Mesendoderm (in vitro differentiated cells): Measurements from ENCODE around the gene C12orf57.

Experiments
- DNase-seq: peaks from one replicate; pipeline ENCODE4 v3.0.0; 2013
- H2AK5ac ChIP-seq: 2 replicates; pipeline ENCODE4 v1.6.1; 2013; ENCODE audit warnings: low read length, inconsistent platforms
- H2BK120ac ChIP-seq: 2 replicates; pipeline ENCODE4 v1.6.1; 2013; ENCODE audit warnings: low read depth, mild to moderate bottlenecking, low read length, moderate library complexity, mixed read lengths
- H2BK15ac ChIP-seq: replicated peaks from 2 replicates; pipeline ENCODE4 v1.6.1; 2013; ENCODE audit warnings: low read depth, mild to moderate bottlenecking, moderate library complexity
- H2BK5ac ChIP-seq: 2 replicates; pipeline ENCODE4 v1.6.1; 2013; ENCODE audit warnings: low read length, inconsistent platforms
- H3K18ac ChIP-seq: 2 replicates; pipeline ENCODE4 v1.6.1; 2013; ENCODE audit warnings: mild to moderate bottlenecking, low read length, mixed read lengths
- H3K23ac ChIP-seq: one replicate; pipeline ENCODE4 v1.6.1; 2013; ENCODE audit warnings: low read length
- H3K27ac ChIP-seq: 2 replicates; pipeline ENCODE4 v1.5.1; 2013; ENCODE audit warnings: low read depth, mild to moderate bottlenecking, inconsistent platforms, low read length, moderate library complexity
- H3K27me3 ChIP-seq: 2 replicates; pipeline ENCODE4 v1.6.1; 2013; ENCODE audit warnings: low read length, control low read depth, mild to moderate bottlenecking, inconsistent platforms; ENCODE audit not compliant: insufficient read depth, poor library complexity
- H3K36me3 ChIP-seq: 2 replicates; pipeline ENCODE4 v1.6.1; 2013; ENCODE audit warnings: low read length, inconsistent platforms; ENCODE audit not compliant: control insufficient read depth, insufficient read depth
- H3K4ac ChIP-seq: one replicate; pipeline ENCODE4 v1.6.1; 2013; ENCODE audit warnings: low read depth, mild to moderate bottlenecking, low read length, moderate library complexity
- H3K4me1 ChIP-seq: 2 replicates; pipeline ENCODE4 v1.6.1; 2013; ENCODE audit warnings: low read depth, low read length, inconsistent platforms; ENCODE audit not compliant: control insufficient read depth
- H3K4me2 ChIP-seq: 2 replicates; pipeline ENCODE4 v1.6.1; 2013; ENCODE audit warnings: low read length
- H3K4me3 ChIP-seq: 2 replicates; pipeline ENCODE4 v1.5.1; 2013; ENCODE audit warnings: mild to moderate bottlenecking, low read length
- H3K56ac ChIP-seq: one replicate; pipeline ENCODE4 v1.6.1; 2013; ENCODE audit warnings: low read length
- H3K79me1 ChIP-seq: 2 replicates; pipeline ENCODE4 v1.6.1; 2013; ENCODE audit warnings: low read length, inconsistent platforms
- H3K79me2 ChIP-seq: 2 replicates; pipeline ENCODE4 v1.6.1; 2013; ENCODE audit warnings: mild to moderate bottlenecking, low read length; ENCODE audit not compliant: control insufficient read depth, insufficient read depth
- H3K9ac ChIP-seq: 2 replicates; pipeline ENCODE4 v1.6.1; 2013; ENCODE audit warnings: low read length, inconsistent platforms
- H4K5ac ChIP-seq: one replicate; pipeline ENCODE4 v1.6.1; 2013; ENCODE audit warnings: low read length
- H4K8ac ChIP-seq: one replicate; pipeline ENCODE4 v1.6.1; 2013; ENCODE audit warnings: low read depth, mild to moderate bottlenecking, control low read depth, low read length, moderate library complexity
- WGBS: extraction: QIAGEN DNeasy Blood & Tissue Kit; methylation state at CpG from one replicate; pipeline ENCODE4 v1.1.7; 2013; ENCODE audit warnings: low lambda C conversion rate, missing lambda C conversion rate; ENCODE audit not compliant: insufficient coverage; ENCODE audit errors: extremely low coverage; 5-methylcytosine and 5-hydroxymethylcytosine counted together

C12orf57 gene

GRCh38 chr12:6979021-6979420 lies 35.2 kb downstream of the C12orf57 start:
- H4K8ac ChIP-seq = no peak overlapping the region
- no peak overlapping the region for H3K27ac ChIP-seq
- H3K23ac ChIP-seq = no peak overlapping the region
- peaks cover 11% of the 10 kb centered on the region for H3K36me3 ChIP-seq
- H2BK120ac ChIP-seq = no peak overlapping the region
- no peak overlapping the region for H2BK15ac ChIP-seq
- WGBS = no CpG with 5 or more reads among the region's 6 CpGs
- H3K27me3 ChIP-seq = no peaks in the 10 kb centered on the region
- no peak overlapping the region for H3K4me3 ChIP-seq
- no peaks in the 10 kb centered on the region for H3K79me2 ChIP-seq
- H3K56ac ChIP-seq = no peak overlapping the region
- no peak overlapping the region for H3K4ac ChIP-seq
- peaks cover under 1% of the 10 kb centered on the region for H3K79me1 ChIP-seq
- H3K18ac ChIP-seq = no peak overlapping the region
- no peak overlapping the region for H3K4me2 ChIP-seq
- H2AK5ac ChIP-seq = no peak overlapping the region
- H3K4me1 ChIP-seq = no peaks in the 10 kb centered on the region
- DNase-seq = no peak
- H2BK5ac ChIP-seq = no peak overlapping the region
- no peak overlapping the region for H4K5ac ChIP-seq
- H3K9ac ChIP-seq = no peak overlapping the region

DNA sequence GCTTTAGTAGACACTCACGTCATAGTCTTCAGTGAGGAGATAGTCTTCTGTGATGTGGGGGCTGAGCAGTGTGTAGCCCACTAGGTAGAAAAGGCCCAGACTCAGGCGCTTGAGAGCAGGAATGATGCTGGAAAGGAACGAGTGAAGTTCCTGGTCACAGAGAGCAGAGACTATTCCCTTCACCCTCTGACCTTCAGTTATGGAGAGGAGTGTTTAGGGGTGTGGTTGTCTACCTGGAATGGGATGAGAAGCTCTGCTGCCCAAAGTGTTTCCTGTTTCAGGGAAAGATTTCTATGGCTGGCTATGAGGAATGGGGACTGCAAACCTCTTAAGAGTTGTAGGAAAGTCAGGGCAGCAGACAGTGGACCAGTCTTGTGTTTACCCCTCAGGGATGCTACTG lies 35.6 kb downstream of the C12orf57 start:
- Histone ChIP-seq H3K4ac (no peak overlapping the region), H3K4me3 (no peak overlapping the region), H3K23ac (no peak overlapping the region), H3K79me2 (no peaks in the 10 kb centered on the region), H3K79me1 (no peaks in the 10 kb centered on the region), H3K27me3 (no peaks in the 10 kb centered on the region), H3K18ac (no peak overlapping the region), H2BK15ac (no peak overlapping the region), H3K4me2 (no peak overlapping the region), H2BK5ac (no peak overlapping the region), H3K36me3 (peaks cover 11% of the 10 kb centered on the region), H3K9ac (no peak overlapping the region), H3K56ac (no peak overlapping the region), H2BK120ac (no peak overlapping the region), H3K4me1 (no peaks in the 10 kb centered on the region), H3K27ac (no peak overlapping the region), H2AK5ac (no peak overlapping the region), H4K8ac (no peak overlapping the region), H4K5ac (no peak overlapping the region)
- no peak for DNase-seq
- no CpG with 5 or more reads among the region's 3 CpGs for WGBS

- H3K4me2 ChIP-seq = no peak overlapping the region
- no peak overlapping the region for H3K4ac ChIP-seq
- H3K27ac ChIP-seq = no peak overlapping the region
- H3K36me3 ChIP-seq = peaks cover 9% of the 10 kb centered on the region
- H2AK5ac ChIP-seq = no peak overlapping the region
- H2BK5ac ChIP-seq = no peak overlapping the region
- H3K56ac ChIP-seq = no peak overlapping the region
- DNase-seq = no peak
- H3K4me3 ChIP-seq = no peak overlapping the region
- no peak overlapping the region for H4K8ac ChIP-seq
- no peak overlapping the region for H2BK120ac ChIP-seq
- no peaks in the 10 kb centered on the region for H3K27me3 ChIP-seq
- no peak overlapping the region for H3K18ac ChIP-seq
- no peaks in the 10 kb centered on the region for H3K79me2 ChIP-seq
- no peak overlapping the region for H4K5ac ChIP-seq
- no peaks in the 10 kb centered on the region for H3K79me1 ChIP-seq
- no peak overlapping the region for H2BK15ac ChIP-seq
- no peak overlapping the region for H3K9ac ChIP-seq
- no peaks in the 10 kb centered on the region for H3K4me1 ChIP-seq
- WGBS = no CpG with 5 or more reads among the region's 4 CpGs
- no peak overlapping the region for H3K23ac ChIP-seq
Measured at GRCh38 chr12:6980075-6980474, 36.3 kb downstream of the C12orf57 start.

- H3K23ac ChIP-seq = no peak overlapping the region
- no peak overlapping the region for H3K27ac ChIP-seq
- peaks cover 4% of the 10 kb centered on the region for H3K36me3 ChIP-seq
Measured at GRCh38 chr12:6980740-6981139, 36.9 kb downstream of the C12orf57 start.

DNA sequence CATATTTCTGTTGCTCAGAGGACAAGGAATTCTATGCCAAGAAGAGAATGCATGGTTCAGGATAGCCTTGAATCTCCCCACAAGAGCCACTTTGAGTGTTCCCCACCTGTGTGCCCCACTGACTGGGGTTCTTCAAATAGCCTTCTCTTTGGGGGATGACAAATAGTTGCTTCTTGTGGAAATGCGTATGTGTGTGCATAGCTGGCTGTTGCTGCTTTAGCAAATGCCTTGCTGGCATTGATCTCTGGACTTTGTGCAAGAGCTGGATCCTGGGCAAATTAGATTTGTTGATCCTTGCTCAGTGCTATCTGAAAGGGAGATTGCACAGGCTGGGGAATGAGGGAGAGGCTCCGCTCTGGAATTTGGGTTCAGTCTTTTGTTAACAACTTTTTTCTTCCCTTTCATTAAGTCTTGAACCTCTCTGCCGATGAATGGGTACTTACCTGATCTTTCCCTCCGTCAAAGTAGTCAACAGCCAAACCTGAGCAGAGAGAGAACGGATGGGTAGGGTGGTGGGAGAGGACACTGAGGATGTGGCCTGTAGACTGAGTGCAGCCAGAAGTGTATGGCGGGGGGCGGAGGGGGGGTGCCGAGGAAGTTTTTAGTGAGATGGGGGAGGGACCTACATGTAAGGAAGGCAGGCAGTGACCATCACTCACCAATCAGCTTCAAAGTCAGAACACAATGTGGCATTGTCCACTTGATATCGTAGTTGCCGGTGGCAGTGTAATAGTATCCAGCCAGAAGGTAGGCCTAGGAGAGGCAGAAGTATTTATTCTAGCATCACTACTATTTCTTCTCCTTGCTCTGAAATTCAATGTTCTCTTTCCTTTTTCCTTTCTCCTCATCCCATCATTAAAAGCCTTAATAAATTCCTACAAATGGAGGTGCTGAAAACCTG lies 37.6 kb downstream of the C12orf57 start:
- H3K9ac ChIP-seq = no peak overlapping the region
- no peak overlapping the region for H4K5ac ChIP-seq
- no peaks in the 10 kb centered on the region for H3K79me1 ChIP-seq
- H2BK120ac ChIP-seq = no peak overlapping the region
- no peak overlapping the region for H3K27ac ChIP-seq
- H3K4me1 ChIP-seq = no peaks in the 10 kb centered on the region
- H3K4ac ChIP-seq = no peak overlapping the region
- H2BK5ac ChIP-seq = no peak overlapping the region
- no peak overlapping the region for H3K18ac ChIP-seq
- H3K79me2 ChIP-seq = no peaks in the 10 kb centered on the region
- no peak overlapping the region for H4K8ac ChIP-seq
- H2AK5ac ChIP-seq = no peak overlapping the region
- no peak overlapping the region for H3K4me2 ChIP-seq
- no CpG with 5 or more reads among the region's 10 CpGs for WGBS
- no peak overlapping the region for H2BK15ac ChIP-seq
- H3K36me3 ChIP-seq = peaks cover 4% of the 10 kb centered on the region
- H3K27me3 ChIP-seq = no peaks in the 10 kb centered on the region
- no peak overlapping the region for H3K23ac ChIP-seq
- no peak for DNase-seq
- H3K4me3 ChIP-seq = no peak overlapping the region
- no peak overlapping the region for H3K56ac ChIP-seq

More at GRCh38 chr12:6980740-6981139, 36.9 kb downstream of the C12orf57 start:
- H3K4ac ChIP-seq = no peak overlapping the region
- H3K79me2 ChIP-seq = no peaks in the 10 kb centered on the region
- no peaks in the 10 kb centered on the region for H3K27me3 ChIP-seq
- H3K9ac ChIP-seq = no peak overlapping the region
- no peaks in the 10 kb centered on the region for H3K4me1 ChIP-seq
- H2BK120ac ChIP-seq = no peak overlapping the region
- H3K18ac ChIP-seq = no peak overlapping the region
- no peak overlapping the region for H3K56ac ChIP-seq
- no peaks in the 10 kb centered on the region for H3K79me1 ChIP-seq
- H3K4me2 ChIP-seq = no peak overlapping the region
- H4K5ac ChIP-seq = no peak overlapping the region
- H2BK5ac ChIP-seq = no peak overlapping the region
- no peak overlapping the region for H2BK15ac ChIP-seq
- H4K8ac ChIP-seq = no peak overlapping the region
- no peak for DNase-seq
- H3K4me3 ChIP-seq = no peak overlapping the region
- H2AK5ac ChIP-seq = no peak overlapping the region

GRCh38 chr12:6982532-6982931 lies 38.7 kb downstream of the C12orf57 start:
- H2BK5ac ChIP-seq = no peak overlapping the region
- no peak overlapping the region for H2BK120ac ChIP-seq
- no peak overlapping the region for H3K18ac ChIP-seq
- no peak overlapping the region for H3K27ac ChIP-seq
- H2BK15ac ChIP-seq = no peak overlapping the region
- H2AK5ac ChIP-seq = no peak overlapping the region
- H4K5ac ChIP-seq = no peak overlapping the region
- peaks cover 3% of the 10 kb centered on the region for H3K36me3 ChIP-seq
- H3K9ac ChIP-seq = no peak overlapping the region
- H3K4me1 ChIP-seq = no peaks in the 10 kb centered on the region
- H3K79me2 ChIP-seq = no peaks in the 10 kb centered on the region
- no peak overlapping the region for H3K23ac ChIP-seq
- no peak overlapping the region for H4K8ac ChIP-seq
- no peaks in the 10 kb centered on the region for H3K79me1 ChIP-seq
- no peak overlapping the region for H3K4me2 ChIP-seq
- no peak overlapping the region for H3K56ac ChIP-seq
- H3K4me3 ChIP-seq = no peak overlapping the region
- DNase-seq = peak; percentile 35
- WGBS = no CpG with 5 or more reads among the region's 7 CpGs
- H3K27me3 ChIP-seq = no peaks in the 10 kb centered on the region
- H3K4ac ChIP-seq = no peak overlapping the region
